ENCODE results near the gene RBFOX2. TPM values are rescaled to one million over a fixed set of nuclear protein-coding genes. Genes with fewer than 3 reads are reported as not detected.

RBFOX2 gene
- polyA plus RNA-seq, 1 experiment = 222 TPM

- peak overlapping the region; percentile 71 for H3K4me3 ChIP-seq (ENCODE audit: low read depth, low read length)
- TF ChIP-seq CTCF (IDR thresholded peaks at IDR 0.05; ENCODE audit: insufficient read depth, low read depth, low read length) = no peak
- no peak for DNase-seq (ENCODE audit: low read depth)
- CTCF ChIA-PET = interaction anchor here (0.8 to 3.0 kb wide), 7 partner anchors 54 to 226 kb away, joined by 3 to 9 read pairs (median 4); partner anchors contain the start of gene APOL6
- H3K36me3 ChIP-seq (ENCODE audit: control insufficient read depth, insufficient read depth, low read length) = no peaks in the 10 kb centered on the region
- H3K27me3 ChIP-seq (ENCODE audit: control insufficient read depth, insufficient read depth, low read length) = no peaks in the 10 kb centered on the region
- POLR2A ChIA-PET = interaction anchor here (0.6 to 0.7 kb wide), 3 partner anchors 46 to 134 kb away, joined by 3 to 6 read pairs (median 6); no protein-coding TSS in a partner anchor
These were observed 188.8 kb downstream of the RBFOX2 start for GRCh38 chr22:35839841-35840301.

- ChIA-PET POLR2A (interaction anchor here (0.5 kb wide), 2 partner anchors 31 to 145 kb away, joined by 3 to 5 read pairs; no protein-coding TSS in a partner anchor), CTCF (interaction anchor here (0.8 to 3.0 kb wide), 8 partner anchors 55 to 227 kb away, joined by 3 to 9 read pairs (median 4); no protein-coding TSS in a partner anchor)
- Histone ChIP-seq H3K4me3 (ENCODE audit: low read depth, low read length) (peak overlapping the region; percentile 71), H3K36me3 (ENCODE audit: control insufficient read depth, insufficient read depth, low read length) (no peaks in the 10 kb centered on the region), H3K27me3 (ENCODE audit: control insufficient read depth, insufficient read depth, low read length) (no peaks in the 10 kb centered on the region)
- DNase-seq (ENCODE audit: low read depth) = no peak
- peak; percentile 70 for TF ChIP-seq CTCF (IDR thresholded peaks at IDR 0.05; ENCODE audit: insufficient read depth, low read depth, low read length)
These were observed 189.6 kb downstream of the RBFOX2 start for GRCh38 chr22:35838855-35839576.

- H3K4me3 ChIP-seq (ENCODE audit: low read depth, low read length) = peak overlapping the region; percentile 71
- no peak for DNase-seq (ENCODE audit: low read depth)
- ChIA-PET POLR2A (no interaction called here), CTCF (interaction anchor here (1.1 to 2.4 kb wide), 4 partner anchors 17 to 210 kb away, joined by 3 to 7 read pairs (median 4); no protein-coding TSS in a partner anchor)
- no peak for TF ChIP-seq CTCF (IDR thresholded peaks at IDR 0.05; ENCODE audit: insufficient read depth, low read depth, low read length)
- H3K36me3 ChIP-seq (ENCODE audit: control insufficient read depth, insufficient read depth, low read length) = 0 out of 2 replicates have a peak, but pooled peaks cover 2% of the 10 kb centered on the region
- no peaks in the 10 kb centered on the region for H3K27me3 ChIP-seq (ENCODE audit: control insufficient read depth, insufficient read depth, low read length)
These were observed 191.4 kb downstream of the RBFOX2 start for GRCh38 chr22:35837101-35837727.

GRCh38 chr22:35835998-35836691 lies 192.5 kb downstream of the RBFOX2 start:
- DNase-seq (ENCODE audit: low read depth) = peak; percentile 72
- no peaks in the 10 kb centered on the region for H3K27me3 ChIP-seq (ENCODE audit: control insufficient read depth, insufficient read depth, low read length)
- no peak for TF ChIP-seq CTCF (IDR thresholded peaks at IDR 0.05; ENCODE audit: insufficient read depth, low read depth, low read length)
- POLR2A ChIA-PET = interaction anchor here (0.6 to 0.7 kb wide), 2 partner anchors 97 to 206 kb away, joined by 8 to 12 read pairs; no protein-coding TSS in a partner anchor
- CTCF ChIA-PET = interaction anchor here (0.6 to 2.4 kb wide), 5 partner anchors 14 to 209 kb away, joined by 3 to 7 read pairs (median 4); no protein-coding TSS in a partner anchor
- H3K36me3 ChIP-seq (ENCODE audit: control insufficient read depth, insufficient read depth, low read length) = 0 out of 2 replicates have a peak, but pooled peaks cover 2% of the 10 kb centered on the region
- H3K4me3 ChIP-seq (ENCODE audit: low read depth, low read length) = peak overlapping the region; percentile 71
